ENCODE measurements around the gene CNTNAP2. TPM values are rescaled to one million over a fixed set of nuclear protein-coding genes. Genes with fewer than 3 reads are reported as not detected.

The CNTNAP2 gene
- total and polyA plus RNA-seq, 4 donors = 0.14 to 2.3 (median 1.1) TPM

- TF ChIP-seq REST (IDR thresholded peaks at IDR 0.05) (no peak), ZBTB33 (IDR thresholded peaks at IDR 0.05) (no peak), HNF4A (conservative IDR thresholded peaks at IDR 0.05) (no peak), HNF4G (IDR thresholded peaks at IDR 0.05) (no peak), FOXA2 (IDR thresholded peaks at IDR 0.05) (no peak)
These were observed 1490.7 kb downstream of the CNTNAP2 start (continued) for GRCh38 chr7:147607157-147607800.

- Histone ChIP-seq H3K27me3 (ENCODE audit: control insufficient read depth in 4 of 4, insufficient read depth in 4 of 4, low read length in 3 of 4) (no peaks in the 10 kb centered on the region), H3K4me1 (ENCODE audit: control insufficient read depth in 4 of 4, insufficient read depth in 4 of 4, low read length in 3 of 4) (no peaks in the 10 kb centered on the region), H3K36me3 (ENCODE audit: control insufficient read depth in 4 of 4, insufficient read depth in 3 of 4, low read depth in 1 of 4, low read length in 3 of 4) (no peaks in the 10 kb centered on the region), H3K4me3 (ENCODE audit: low read depth in 1 of 3, low read length in 3 of 3) (no peak overlapping the region), H3K9ac (ENCODE audit: low read depth in 1 of 2, low read length in 2 of 2) (no peak overlapping the region), H3K9me3 (ENCODE audit: control insufficient read depth in 4 of 4, low read length in 3 of 4) (no peaks in the 10 kb centered on the region), H3K27ac (ENCODE audit: low read depth in 1 of 2, low read length in 2 of 2) (no peak overlapping the region)
- WGBS = 86% methylated on average over 1 of the region's 1 CpG
- TF ChIP-seq EGR1 (IDR thresholded peaks at IDR 0.05; ENCODE audit: low read depth in 2 of 2) = no peak
- no peak for TF ChIP-seq GABPA (IDR thresholded peaks at IDR 0.05 in 1 of 2, conservative IDR thresholded peaks at IDR 0.05 in 1 of 2)
- no peak for TF ChIP-seq SP1 (IDR thresholded peaks at IDR 0.05)
- TF ChIP-seq TAF1 (conservative IDR thresholded peaks at IDR 0.05) = no peak
- TF ChIP-seq RAD21 (IDR thresholded peaks at IDR 0.05) = no peak
- no peak for TF ChIP-seq ATF3 (IDR thresholded peaks at IDR 0.05)
- no peak for TF ChIP-seq HNF4A (conservative IDR thresholded peaks at IDR 0.05)
- no peak for TF ChIP-seq REST (IDR thresholded peaks at IDR 0.05)
- no peak for TF ChIP-seq RXRA (IDR thresholded peaks at IDR 0.05)
- no peak for TF ChIP-seq ZBTB33 (IDR thresholded peaks at IDR 0.05)
- TF ChIP-seq FOXA1 (IDR thresholded peaks at IDR 0.05) = no peak
- no peak for TF ChIP-seq JUND (IDR thresholded peaks at IDR 0.05)
- no peak for TF ChIP-seq HNF4G (IDR thresholded peaks at IDR 0.05)
- no peak for TF ChIP-seq FOXA2 (IDR thresholded peaks at IDR 0.05)
- no peak for TF ChIP-seq YY1 (IDR thresholded peaks at IDR 0.05)
- no peak for TF ChIP-seq MAX (IDR thresholded peaks at IDR 0.05)
- no peak for TF ChIP-seq CTCF (IDR thresholded peaks at IDR 0.05; ENCODE audit: low read depth, low read length, missing input control)
- no peak for DNase-seq (ENCODE audit: low spot score)
These were observed 1494.8 kb downstream of the CNTNAP2 start for GRCh38 chr7:147611431-147611830.
